GM12864 (cell line): ENCODE data around the gene GNAI2.
A peak's percentile ranks its signal among the peaks of the same experiment; 100 is the strongest.

ENCODE experiments used
- DNase-seq: peaks from one replicate; pipeline ENCODE4 v3.0.0-alpha.2; 2011; ENCODE audit warnings: low read depth
- H3K4me3 ChIP-seq: 2 replicates; pipeline ENCODE4 v1.5.1; 2011; ENCODE audit warnings: mild to moderate bottlenecking, low read depth, low read length, control low read depth
- CTCF ChIP-seq: IDR thresholded peaks from 2 replicates; pipeline ENCODE4 v1.5.1; 2011; ENCODE audit warnings: low read depth, mild to moderate bottlenecking, moderate library complexity, low read length, control low read depth, inconsistent platforms; ENCODE audit errors: missing control alignments

GNAI2 gene

GRCh38 chr3:50218448-50218847 is 17.6 kb upstream of the GNAI2 start:
- no peak for TF ChIP-seq CTCF
- H3K4me3 ChIP-seq: no peak overlapping the region
- no peak for DNase-seq

- no peak overlapping the region for H3K4me3 ChIP-seq
- TF ChIP-seq CTCF: no peak
- DNase-seq: no peak
These were observed 16.7 kb upstream of the GNAI2 start for GRCh38 chr3:50219285-50219684.

GRCh38 chr3:50220109-50220508 is 15.9 kb upstream of the GNAI2 start:
- TF ChIP-seq CTCF: no peak
- no peak for DNase-seq
- no peak overlapping the region for H3K4me3 ChIP-seq

GRCh38 chr3:50221051-50221410 is 15.0 kb upstream of the GNAI2 start:
- no peak for DNase-seq
- no peak for TF ChIP-seq CTCF
- H3K4me3 ChIP-seq: no peak overlapping the region

GRCh38 chr3:50221411-50222168 is 14.4 kb upstream of the GNAI2 start:
- peak; percentile 7 for TF ChIP-seq CTCF
- no peak overlapping the region for H3K4me3 ChIP-seq
- no peak for DNase-seq

- no peak overlapping the region for H3K4me3 ChIP-seq
- no peak for DNase-seq
- TF ChIP-seq CTCF: peak; percentile 0
These were observed 13.9 kb upstream of the GNAI2 start for GRCh38 chr3:50222169-50222528.

GRCh38 chr3:50224639-50225038 is 11.4 kb upstream of the GNAI2 start:
- H3K4me3 ChIP-seq: no peak overlapping the region
- no peak for DNase-seq
- no peak for TF ChIP-seq CTCF
